B cell (primary cell): ENCODE measurements around the gene PCSK9. TPM values are rescaled to one million over a fixed set of nuclear protein-coding genes. Genes with fewer than 3 reads are reported as not detected.

Experiments
- ATAC-seq: fragments of 200-7000 bp; cut with Tn5 transposase; one replicate; pipeline ENCODE4 v1.10.0; 2021; ENCODE audit warnings: low read depth, mild to moderate bottlenecking, moderate number of reproducible peaks, moderate library complexity
- CTCF ChIA-PET: fragments of 350-600 bp; sonication (Branson Sonifier 250); formaldehyde crosslinking; loops from one replicate; lab custom pipeline; 2021; ENCODE audit warnings: antibody characterized with exemption, inconsistent platforms; lab: Charles Lee
- POLR2A ChIA-PET: fragments of 350-600 bp; sonication (Branson Sonifier 250); formaldehyde crosslinking; loops from one replicate; lab custom pipeline; 2021; ENCODE audit warnings: antibody characterized with exemption; lab: Charles Lee
- DNase-seq: peaks from one replicate; pipeline ENCODE4 v3.0.0; 2013
- H2AFZ ChIP-seq: 2 replicates; pipeline ENCODE4 v1.6.1; 2012; ENCODE audit warnings: mild to moderate bottlenecking, low read depth, low read length; ENCODE audit not compliant: insufficient read depth, poor library complexity, severe bottlenecking
- H3K27ac ChIP-seq, 2 donors: 1 replicate in 1 of 2; 2 replicates in 1 of 2; pipeline ENCODE4 v1.5.1; 2012 to 2013; ENCODE audit warnings: low read length in 2 of 2, mild to moderate bottlenecking in 2 of 2, moderate library complexity in 1 of 2
- H3K27me3 ChIP-seq, 4 experiments: fragments of 200-600 bp in 1 of 4; sonication (generic) in 1 of 4; replicated peaks in 1 of 4; 1 replicate in 2 of 4; 2 replicates in 2 of 4; pipeline versions ENCODE4 v1.6.1 to v1.7.0; 2013 to 2016; ENCODE audit warnings: low read length in 3 of 4, mild to moderate bottlenecking in 2 of 4, mixed read lengths in 1 of 4, moderate library complexity in 1 of 4; ENCODE audit not compliant: insufficient read depth in 4 of 4, control insufficient read depth in 3 of 4; ENCODE audit errors: control extremely low read depth in 1 of 4
- H3K36me3 ChIP-seq, 2 experiments: replicated peaks in 1 of 2; 1 replicate in 1 of 2; 2 replicates in 1 of 2; pipeline versions ENCODE4 v1.6.1 to v1.7.1; 2013; ENCODE audit warnings: low read length in 1 of 2; ENCODE audit not compliant: insufficient read depth in 2 of 2, control insufficient read depth in 1 of 2; ENCODE audit errors: control extremely low read depth in 1 of 2, extremely low read depth in 1 of 2
- H3K4me1 ChIP-seq, 2 donors: fragments of 200-600 bp in 1 of 2; sonication (generic) in 1 of 2; 1 replicate in 1 of 2; 2 replicates in 1 of 2; pipeline versions ENCODE4 v1.5.1 to v1.6.1; 2013 to 2017; ENCODE audit warnings: low read length in 2 of 2; ENCODE audit not compliant: control insufficient read depth in 2 of 2, insufficient read depth in 2 of 2
- H3K4me2 ChIP-seq: replicated peaks from 2 replicates; pipeline ENCODE3; 2012; ENCODE audit warnings: mild to moderate bottlenecking, low read depth, low read length; ENCODE audit not compliant: poor library complexity, severe bottlenecking
- H3K4me3 ChIP-seq, 5 experiments: fragments of 200-600 bp in 1 of 5; sonication (generic) in 1 of 5; 1 replicate in 3 of 5; 2 replicates in 2 of 5; pipeline versions ENCODE4 v1.5.1 to v1.7.0; 2011 to 2016; ENCODE audit warnings: low read length in 4 of 5, mild to moderate bottlenecking in 4 of 5, low read depth in 2 of 5, control low read depth in 1 of 5, moderate library complexity in 1 of 5; ENCODE audit not compliant: insufficient read depth in 1 of 5; ENCODE audit errors: control extremely low read depth in 1 of 5, extremely low read depth in 1 of 5
- H3K79me2 ChIP-seq: fragments of 200-600 bp; sonication (generic); one replicate; pipeline ENCODE4 v1.6.0; 2016; ENCODE audit warnings: low read length; ENCODE audit not compliant: control insufficient read depth, insufficient read depth
- H3K9ac ChIP-seq: fragments of 200-600 bp; sonication (generic); 2 replicates; pipeline ENCODE4 v1.6.1; 2017; ENCODE audit warnings: mild to moderate bottlenecking, low read length, moderate library complexity
- H3K9me3 ChIP-seq, 3 donors: one replicate each; pipeline versions ENCODE4 v1.6.1 to v1.7.1; 2013; ENCODE audit warnings: low read length in 2 of 3; ENCODE audit not compliant: control insufficient read depth in 2 of 3, insufficient read depth in 1 of 3; ENCODE audit errors: control extremely low read depth in 1 of 3
- H4K20me1 ChIP-seq: 2 replicates; pipeline ENCODE4 v1.6.0; 2012; ENCODE audit warnings: mild to moderate bottlenecking, low read length; ENCODE audit not compliant: insufficient read depth, control insufficient read depth, poor library complexity, severe bottlenecking
- H3K27ac Mint-ChIP-seq: one replicate; pipeline ENCODE4 v1.8.0; 2021; ENCODE audit warnings: mixed read lengths
- H3K27me3 Mint-ChIP-seq: one replicate; pipeline ENCODE4 v1.8.0; 2021; ENCODE audit warnings: mixed read lengths
- H3K4me1 Mint-ChIP-seq: one replicate; pipeline ENCODE4 v1.8.0; 2021; ENCODE audit warnings: mixed read lengths
- H3K4me3 Mint-ChIP-seq: one replicate; pipeline ENCODE4 v1.8.0; 2021; ENCODE audit warnings: mixed read lengths
- H3K9me3 Mint-ChIP-seq: one replicate; pipeline ENCODE4 v1.8.0; 2022; ENCODE audit warnings: mixed read lengths; ENCODE audit not compliant: insufficient read depth
- CTCF ChIP-seq: fragments of 200-600 bp; IDR thresholded peaks from one replicate; pipeline ENCODE4 v1.8.0; 2022; ENCODE audit warnings: antibody characterized with exemption, mild to moderate bottlenecking
- EZH2 ChIP-seq: IDR thresholded peaks from 2 replicates; pipeline ENCODE4 v1.6.1; 2012; ENCODE audit warnings: borderline replicate concordance, low read depth, mild to moderate bottlenecking, moderate library complexity, low read length; ENCODE audit not compliant: insufficient read depth, poor library complexity, severe bottlenecking
- WGBS: methylation state at CpG from one replicate; pipeline ENCODE4 v1.1.5; 2013; ENCODE audit warnings: missing lambda C conversion rate; ENCODE audit not compliant: insufficient coverage; 5-methylcytosine and 5-hydroxymethylcytosine counted together
- intact Hi-C: fragments of 100-400 bp; cut with micrococcal nuclease; formaldehyde crosslinking; loops from one replicate; pipeline ENCODE4 v1.10.0; 2022
- polyA plus RNA-seq: library from polyadenylated mRNA; depleted of rRNA; stranded (reverse); fragments of >200 nt; gene quantifications from 2 replicates; pipeline ENCODE4 v1.2.3, GENCODE V29; 2012
- total RNA-seq, 2 donors: library from RNA; stranded (reverse); fragments of 120-200 nt in 1 of 2; gene quantifications; 1 replicate in 1 of 2; 2 replicates in 1 of 2; pipeline versions ENCODE4 v1.2.3 to v1.2.4, GENCODE V29; 2013 to 2022

Gene PCSK9
- total and polyA plus RNA-seq, 2 donors (not counting 1 experiment from before 2014, with no cell fraction given) = not detected

DNA sequence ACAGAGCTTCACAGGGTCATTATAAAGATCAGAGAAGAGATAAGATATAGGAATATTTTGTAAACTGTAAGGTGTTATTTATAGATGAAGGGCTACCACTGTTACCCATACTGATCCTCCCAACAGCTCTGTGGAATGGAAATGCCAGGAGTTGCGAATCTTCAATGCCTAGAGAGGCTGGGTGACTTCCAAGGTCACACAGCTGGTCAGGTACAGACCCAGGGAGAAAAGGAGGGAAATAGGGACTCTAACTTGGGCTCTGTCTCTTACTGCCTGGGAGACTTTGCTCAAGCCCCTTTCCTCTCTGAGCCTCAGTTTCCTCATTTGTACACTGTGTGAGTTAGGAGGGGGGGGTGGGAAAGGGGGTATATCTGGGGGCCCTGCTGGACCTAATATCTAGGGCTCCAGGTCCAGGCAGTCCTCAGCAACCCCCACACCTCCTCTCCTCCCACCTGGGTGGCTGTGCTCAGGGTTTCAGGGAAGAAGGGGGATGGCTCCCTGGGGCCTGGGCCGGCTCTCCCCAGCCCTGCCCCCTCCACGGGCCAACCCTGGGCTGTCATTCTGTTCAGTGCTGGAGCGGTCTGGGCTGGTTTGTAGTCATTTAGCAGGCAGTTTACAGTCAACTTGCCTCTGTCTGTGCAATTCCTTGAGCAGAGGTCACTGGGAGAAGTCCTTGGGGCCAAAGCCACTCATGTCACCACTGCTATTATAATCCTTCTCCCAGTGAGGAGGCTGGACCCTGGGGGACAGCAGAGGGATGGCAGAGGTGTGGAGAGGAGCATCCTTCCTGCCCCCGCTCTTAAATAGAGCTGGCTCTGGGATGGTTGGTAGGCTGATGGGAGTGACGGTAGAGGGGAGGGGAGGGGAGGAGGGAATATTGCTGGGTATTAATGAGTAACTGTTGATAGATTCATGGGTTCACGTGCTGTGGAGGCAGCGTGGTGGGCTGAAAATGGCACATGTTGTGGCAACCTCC is 39.0 kb upstream of the PCSK9 start:
- Histone ChIP-seq H3K4me3 (no peak overlapping the region), H3K79me2 (no peaks in the 10 kb centered on the region), H3K4me1 (peaks cover 10 to 11% of the 10 kb centered on the region in 2 donors), H4K20me1 (no peaks in the 10 kb centered on the region), H3K27ac (no peak overlapping the region), H2AFZ (no peak overlapping the region), H3K9ac (no peak overlapping the region), H3K36me3 (no peaks in the 10 kb centered on the region), H3K27me3 (peaks cover 0 to 53% (median 13%) of the 10 kb centered on the region in 4 experiments), H3K4me2 (no peak overlapping the region), H3K9me3 (peaks cover 0 to 6% (median 0%) of the 10 kb centered on the region in 3 donors)
- POLR2A ChIA-PET = no interaction called here
- intact Hi-C loops = no loop called here
- ATAC-seq = no peak
- TF ChIP-seq EZH2 = no peak
- no peak for TF ChIP-seq CTCF
- H3K4me1 Mint-ChIP-seq = peaks cover 14% of the 10 kb centered on the region
- WGBS = 73% methylated on average over 7 of the region's 8 CpGs
- no peaks in the 10 kb centered on the region for H3K9me3 Mint-ChIP-seq
- CTCF ChIA-PET = no interaction called here
- H3K27ac Mint-ChIP-seq = no peak overlapping the region
- peaks cover 37% of the 10 kb centered on the region for H3K27me3 Mint-ChIP-seq
- H3K4me3 Mint-ChIP-seq = no peak overlapping the region
- no peak for DNase-seq

DNA sequence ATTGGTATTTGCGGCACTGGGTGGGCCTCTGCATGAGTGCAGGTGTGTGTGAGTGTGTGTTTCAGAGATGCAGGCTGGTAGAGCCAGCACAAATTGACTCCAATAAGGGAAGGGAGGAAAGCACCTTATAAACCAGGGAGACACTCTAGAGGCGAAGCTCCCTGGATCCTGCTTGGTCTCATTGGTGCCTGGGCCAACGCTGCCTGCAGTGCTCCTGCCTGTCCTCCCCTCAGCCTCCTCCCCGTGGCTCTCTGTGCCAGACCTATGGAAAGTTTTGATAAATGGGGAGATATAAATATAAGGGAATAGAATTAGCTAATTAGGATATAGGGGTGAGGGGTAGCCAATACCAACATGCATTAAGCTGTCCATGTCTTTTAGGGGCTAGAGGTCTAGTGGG is 38.0 kb upstream of the PCSK9 start:
- TF ChIP-seq EZH2 (no peak), CTCF (no peak)

More for the DNA sequence above, 38.0 kb upstream of the PCSK9 start:
- Histone ChIP-seq H3K27ac (no peak overlapping the region), H3K36me3 (no peaks in the 10 kb centered on the region), H4K20me1 (no peaks in the 10 kb centered on the region), H3K9ac (no peak overlapping the region), H3K4me3 (no peak overlapping the region), H3K9me3 (peaks cover 0 to 1% (median 0%) of the 10 kb centered on the region in 3 donors), H3K4me1 (peaks cover 7 to 9% of the 10 kb centered on the region in 2 donors), H3K79me2 (no peaks in the 10 kb centered on the region), H2AFZ (no peak overlapping the region), H3K27me3 (peaks cover 0 to 44% (median 9%) of the 10 kb centered on the region in 4 experiments), H3K4me2 (no peak overlapping the region)
- ChIA-PET POLR2A (no interaction called here), CTCF (interaction anchor here (1.1 kb wide), 1 partner anchor 56 kb away, joined by 3 read pairs; no protein-coding TSS in a partner anchor)
- H3K4me1 Mint-ChIP-seq = peaks cover 10% of the 10 kb centered on the region
- no peaks in the 10 kb centered on the region for H3K9me3 Mint-ChIP-seq
- no peak overlapping the region for H3K27ac Mint-ChIP-seq
- no peak overlapping the region for H3K4me3 Mint-ChIP-seq
- intact Hi-C loops = no loop called here
- WGBS = 94% methylated on average over 3 of the region's 4 CpGs
- ATAC-seq (no peak), DNase-seq (no peak)
- peaks cover 28% of the 10 kb centered on the region for H3K27me3 Mint-ChIP-seq
